HG03565 (cell line): ENCODE data around the gene RFESD.

Source experiments
- ATAC-seq: cut with Tn5 transposase; IDR thresholded peaks from one replicate; pipeline ENCODE4 v1.9.1; 2021; ENCODE audit warnings: mild to moderate bottlenecking, moderate library complexity; ENCODE audit not compliant: unreplicated experiment

Gene RFESD

DNA sequence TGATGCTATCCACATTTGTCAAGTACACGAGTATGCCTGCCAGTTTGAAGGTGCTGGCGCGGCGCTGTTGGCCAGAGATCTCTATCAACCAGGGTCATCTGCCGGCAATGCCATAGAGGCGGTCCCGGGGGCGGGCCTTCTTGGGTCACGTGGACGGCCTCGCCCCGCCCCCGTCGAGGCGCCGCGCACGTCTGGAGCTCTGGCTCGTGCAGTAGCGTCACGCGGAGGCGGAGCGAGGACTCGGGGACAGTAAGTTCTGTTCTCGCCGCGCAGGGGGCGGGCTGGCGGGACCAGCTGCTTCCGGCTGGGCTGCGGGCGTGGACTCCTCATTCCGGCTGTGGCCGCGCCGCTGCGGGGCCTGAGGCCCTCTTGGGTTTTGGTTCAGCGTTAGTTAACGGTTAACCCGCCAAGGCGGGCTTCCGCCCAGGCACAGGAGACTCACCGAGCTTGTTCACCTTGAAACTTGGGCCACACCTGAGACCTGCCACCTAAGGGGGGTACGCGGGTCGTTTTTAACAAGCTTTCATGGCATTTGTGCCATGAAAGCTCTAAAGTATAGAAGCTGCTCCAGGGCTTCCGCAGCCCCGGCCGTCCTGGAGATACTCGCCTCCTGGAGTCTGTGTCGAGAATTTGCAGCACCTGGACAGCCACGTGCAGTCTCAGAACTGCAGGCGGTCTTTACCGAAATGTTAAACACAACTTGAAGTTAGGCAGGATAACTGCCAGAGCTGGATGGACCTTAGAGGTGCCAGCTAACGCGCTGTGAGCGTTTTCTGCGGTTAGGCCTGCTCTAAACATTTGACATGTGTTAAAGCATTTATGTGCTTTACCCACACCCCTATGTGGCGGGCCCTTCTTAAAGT lies at the start of gene RFESD:
Gene RFESD (plus strand): TSS at position 209 of the 863 bp plus-strand sequence. CDS start 5,495 bp downstream, outside the sequence.
- peak; percentile 94 for ATAC-seq

DNA sequence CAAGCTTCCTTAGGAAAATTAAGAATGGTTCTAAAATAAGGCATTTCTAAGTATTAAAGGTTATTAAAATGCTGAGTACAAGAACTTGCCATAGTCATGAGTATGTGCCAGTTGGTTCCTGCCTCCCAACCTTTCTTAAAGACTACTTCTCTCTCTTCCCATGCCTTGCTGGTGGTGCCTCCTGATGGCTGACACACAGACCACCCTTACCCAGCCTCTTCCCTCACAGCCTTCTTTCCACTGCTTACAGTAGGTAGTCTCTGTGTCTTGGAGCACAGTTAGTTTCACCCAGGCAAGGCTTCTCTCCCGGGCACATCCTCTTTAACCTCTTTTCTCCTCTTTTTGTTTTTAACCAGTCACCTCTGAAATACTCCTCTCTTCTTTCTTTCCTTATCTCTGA lies 47.3 kb upstream of the RFESD start:
- no peak for ATAC-seq

DNA sequence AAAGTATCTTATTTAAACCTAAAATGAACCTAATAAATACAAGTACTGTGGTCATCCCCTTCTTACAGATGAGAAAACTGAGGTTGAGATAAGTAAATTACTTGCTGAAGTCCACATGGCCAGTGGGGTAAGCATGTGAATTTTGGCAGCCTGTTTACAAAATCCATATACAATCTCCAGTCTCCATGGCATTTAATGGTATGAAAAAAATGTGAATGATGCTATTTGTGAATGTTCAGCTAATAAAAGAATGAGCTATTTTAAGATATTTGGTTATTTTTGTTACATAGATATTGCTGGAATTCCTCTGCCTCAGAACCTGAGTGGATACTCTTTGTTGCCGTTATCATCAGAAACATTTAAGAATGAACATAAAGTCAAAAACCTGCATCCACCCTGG lies 46.0 kb upstream of the RFESD start:
- ATAC-seq: no peak

DNA sequence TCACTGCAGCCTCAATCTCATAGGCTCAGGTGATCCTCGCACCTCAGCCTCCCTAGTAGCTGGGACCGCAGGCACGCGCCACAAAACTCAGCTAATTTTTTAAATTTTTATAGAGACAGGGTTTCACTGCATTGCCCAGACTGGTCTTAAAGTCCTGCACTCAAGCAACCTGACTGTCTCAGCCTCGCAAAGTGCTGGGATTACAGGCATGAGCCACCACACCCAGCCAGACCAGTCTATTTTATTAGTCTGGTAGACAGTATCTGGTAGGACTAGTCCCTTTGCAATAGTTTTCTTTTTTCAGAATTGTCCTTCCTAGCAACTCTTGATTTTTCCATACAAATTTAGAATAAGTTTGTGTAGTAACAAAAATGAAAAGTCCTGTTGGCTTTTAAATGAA lies 40.8 kb upstream of the RFESD start:
- ATAC-seq: no peak

DNA sequence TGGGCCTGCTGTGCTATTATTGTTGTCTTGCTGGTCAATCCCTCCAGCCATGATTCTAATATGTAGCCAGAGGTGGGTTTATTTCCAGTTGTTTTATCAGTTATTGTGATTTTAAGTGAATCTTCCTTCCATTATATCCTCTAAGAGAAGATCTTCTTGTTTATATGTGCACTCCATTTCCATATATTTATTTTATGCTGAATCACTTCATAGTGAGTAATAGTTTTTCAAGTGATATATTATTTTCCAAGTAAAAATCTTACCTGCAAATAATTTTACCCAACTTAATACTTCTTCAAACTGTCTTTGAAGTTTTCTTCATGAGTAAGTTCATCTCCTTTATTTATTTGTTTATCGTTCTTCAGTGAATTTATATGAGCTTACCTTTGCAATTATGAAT lies 40.2 kb upstream of the RFESD start:
- ATAC-seq: no peak

DNA sequence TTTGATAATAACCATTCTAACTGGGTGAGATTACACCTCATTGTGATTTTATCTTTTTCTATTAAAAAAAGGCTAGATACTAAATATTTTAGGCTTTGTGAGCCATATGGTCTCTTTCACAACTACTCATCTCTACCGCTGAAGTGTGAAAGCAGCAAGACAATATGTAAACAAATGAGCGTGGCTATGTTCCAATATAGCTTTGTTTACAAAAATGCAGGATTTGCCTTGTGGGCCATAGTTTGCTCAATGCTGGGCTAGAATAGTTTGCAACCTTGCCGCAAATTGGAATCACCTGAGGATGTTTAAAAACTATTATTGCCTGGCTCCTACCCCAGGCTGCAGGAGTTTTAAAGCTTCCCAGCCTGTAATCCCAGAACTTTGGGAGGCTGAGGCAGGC lies 36.9 kb upstream of the RFESD start:
- ATAC-seq: no peak

DNA sequence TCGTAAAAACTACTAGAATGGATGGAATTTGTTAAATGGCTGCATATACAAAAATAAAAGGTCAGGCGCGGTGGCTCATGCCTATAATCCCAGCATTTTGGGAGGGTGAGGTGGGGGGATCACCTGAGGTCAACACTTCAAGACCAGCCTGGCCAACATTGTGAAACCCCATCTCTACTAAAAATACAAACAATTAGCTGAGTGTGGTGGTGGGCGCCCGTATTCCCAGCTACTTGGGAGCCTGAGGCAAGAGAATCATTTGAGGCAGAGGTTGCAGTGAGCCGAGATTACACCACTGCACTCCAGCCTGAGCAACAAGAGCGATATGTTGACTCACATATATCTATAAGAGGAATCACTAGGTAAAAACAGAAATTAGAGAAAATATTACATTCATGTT lies 36.0 kb upstream of the RFESD start:
- no peak for ATAC-seq

DNA sequence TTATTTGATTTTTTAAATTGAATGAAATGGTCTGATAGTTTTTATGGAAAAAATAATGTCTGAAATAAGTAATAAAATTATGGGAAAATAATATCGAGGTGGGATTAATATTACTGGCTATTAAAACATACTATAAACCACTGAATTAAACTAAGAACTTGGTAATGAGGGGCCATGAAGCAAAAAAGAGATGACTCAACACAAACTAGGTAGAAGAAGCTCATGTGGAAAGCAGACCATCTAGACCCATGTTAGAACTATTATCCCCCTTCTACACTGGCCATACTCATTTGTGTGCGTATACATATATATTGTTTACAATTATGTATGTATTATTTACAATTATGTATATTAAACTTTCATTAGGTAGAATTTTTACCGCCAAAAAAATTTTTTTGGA lies 35.2 kb upstream of the RFESD start:
- no peak for ATAC-seq

DNA sequence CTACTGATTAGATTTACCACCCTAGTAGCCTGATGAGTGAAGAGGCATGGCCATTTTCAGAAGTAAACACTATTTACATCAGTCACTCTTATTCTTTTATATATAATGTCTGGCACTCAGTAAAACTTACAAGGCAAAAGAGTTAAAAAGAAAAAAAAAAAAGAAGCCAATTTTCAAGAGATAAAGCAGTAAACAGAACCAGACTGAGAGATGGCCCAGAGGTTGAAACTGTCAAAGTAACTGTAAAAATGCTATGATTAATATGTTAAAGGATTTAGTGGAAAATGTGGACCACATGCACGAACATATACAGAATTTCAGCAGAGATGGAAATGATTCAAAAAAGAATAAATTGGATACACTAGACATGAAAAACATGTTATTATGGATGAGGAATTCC lies 33.1 kb upstream of the RFESD start:
- no peak for ATAC-seq

DNA sequence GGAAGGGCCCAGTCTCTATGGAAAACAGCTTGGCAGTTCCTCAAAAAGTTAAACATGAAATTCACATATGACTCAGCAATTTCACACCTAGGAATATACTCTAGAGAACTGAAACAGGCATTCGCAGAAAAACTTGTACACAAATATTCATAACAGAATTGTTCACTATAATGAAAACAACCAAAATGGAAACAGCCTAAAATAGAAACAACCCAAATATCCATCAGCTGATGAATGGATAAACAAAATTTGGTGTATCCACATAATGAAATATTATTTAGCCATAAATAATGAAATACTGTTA lies 31.5 kb upstream of the RFESD start:
- peak; percentile 38 for ATAC-seq

DNA sequence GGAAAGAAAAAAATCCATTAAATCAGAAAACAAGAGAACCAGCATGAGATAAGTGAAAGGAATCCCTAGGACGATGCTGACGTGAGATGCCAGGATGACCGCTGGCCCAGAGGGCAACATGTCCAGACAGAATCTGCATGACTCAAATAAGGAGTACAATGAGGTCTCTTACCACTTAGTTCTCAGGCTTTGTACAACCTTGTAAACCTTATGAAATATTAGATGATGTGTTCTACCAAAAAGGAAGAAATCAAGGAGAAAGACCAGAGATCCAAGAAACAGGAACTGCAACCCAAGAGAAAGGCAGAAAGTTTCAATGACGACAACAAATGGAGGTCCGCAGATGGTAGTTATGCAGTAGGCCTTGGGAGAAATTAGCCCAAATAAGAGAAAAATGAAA lies 29.5 kb upstream of the RFESD start:
- ATAC-seq: peak; percentile 34

DNA sequence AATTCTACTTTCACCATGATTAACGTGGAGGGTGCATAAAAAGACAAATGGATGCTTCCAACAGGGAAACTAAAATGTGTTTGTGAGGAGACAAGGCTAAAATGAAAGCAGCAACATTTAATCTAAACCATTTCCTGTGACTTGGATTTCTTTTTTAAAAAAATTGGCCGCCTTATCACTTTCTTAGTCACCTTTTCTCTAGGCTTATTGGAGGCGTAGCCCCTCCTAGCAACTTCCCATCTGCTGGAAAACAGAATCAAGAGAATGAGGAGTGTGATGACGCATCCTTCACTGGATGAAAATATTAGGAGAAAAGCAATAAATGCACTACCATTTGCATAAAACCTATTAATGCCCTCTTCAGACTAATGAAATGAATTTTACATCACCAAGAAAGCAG lies 27.5 kb upstream of the RFESD start:
- no peak for ATAC-seq

DNA sequence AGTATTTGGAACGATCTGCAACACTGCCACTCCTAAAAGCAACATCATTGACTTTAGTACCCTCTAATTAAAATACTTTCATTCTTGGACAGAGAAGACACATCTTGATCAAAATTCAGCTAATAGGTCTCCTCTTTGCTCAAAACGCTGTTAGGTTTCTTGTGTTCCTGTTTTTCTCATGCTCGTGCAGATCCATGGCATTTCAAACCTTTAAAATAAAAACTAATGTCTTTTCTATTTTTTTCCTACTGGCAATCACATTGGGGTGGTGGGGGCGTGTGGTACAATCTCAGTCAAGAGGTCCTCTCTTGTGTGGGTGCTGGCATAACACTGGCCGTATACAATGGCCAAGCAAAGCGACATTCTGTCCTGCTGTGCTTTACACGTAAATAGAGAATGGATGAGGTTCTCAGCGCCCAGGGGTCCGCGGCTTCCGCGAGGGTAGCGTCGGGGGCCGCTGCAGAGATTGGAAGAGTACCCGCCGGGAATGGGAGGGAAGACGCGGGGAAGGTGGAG lies 27.0 kb upstream of the RFESD start:
- ATAC-seq: no peak

DNA sequence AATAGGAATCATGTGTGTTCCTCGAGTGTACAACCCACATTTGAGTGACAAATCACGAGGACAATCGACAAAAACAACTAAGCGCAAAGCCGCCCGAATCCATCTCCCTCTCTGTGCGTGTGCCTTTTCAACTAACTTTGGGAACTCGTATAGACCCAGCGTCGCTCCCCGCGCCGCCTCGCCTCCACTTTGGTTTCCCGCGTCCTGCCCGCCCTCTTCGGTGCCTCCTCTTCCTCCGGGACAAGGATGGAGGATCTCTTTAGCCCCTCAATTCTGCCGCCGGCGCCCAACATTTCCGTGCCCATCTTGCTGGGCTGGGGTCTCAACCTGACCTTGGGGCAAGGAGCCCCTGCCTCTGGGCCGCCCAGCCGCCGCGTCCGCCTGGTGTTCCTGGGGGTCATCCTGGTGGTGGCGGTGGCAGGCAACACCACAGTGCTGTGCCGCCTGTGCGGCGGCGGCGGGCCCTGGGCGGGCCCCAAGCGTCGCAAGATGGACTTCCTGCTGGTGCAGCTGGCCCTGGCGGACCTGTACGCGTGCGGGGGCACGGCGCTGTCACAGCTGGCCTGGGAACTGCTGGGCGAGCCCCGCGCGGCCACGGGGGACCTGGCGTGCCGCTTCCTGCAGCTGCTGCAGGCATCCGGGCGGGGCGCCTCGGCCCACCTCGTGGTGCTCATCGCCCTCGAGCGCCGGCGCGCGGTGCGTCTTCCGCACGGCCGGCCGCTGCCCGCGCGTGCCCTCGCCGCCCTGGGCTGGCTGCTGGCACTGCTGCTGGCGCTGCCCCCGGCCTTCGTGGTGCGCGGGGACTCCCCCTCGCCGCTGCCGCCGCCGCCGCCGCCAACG lies 26.3 kb upstream of the RFESD start, which contains the start of gene GPR150:
Gene GPR150 (plus strand): TSS at position 58 of the 840 bp plus-strand sequence. CDS start 189 bp downstream, at position 247.
- ATAC-seq: peak; percentile 43

DNA sequence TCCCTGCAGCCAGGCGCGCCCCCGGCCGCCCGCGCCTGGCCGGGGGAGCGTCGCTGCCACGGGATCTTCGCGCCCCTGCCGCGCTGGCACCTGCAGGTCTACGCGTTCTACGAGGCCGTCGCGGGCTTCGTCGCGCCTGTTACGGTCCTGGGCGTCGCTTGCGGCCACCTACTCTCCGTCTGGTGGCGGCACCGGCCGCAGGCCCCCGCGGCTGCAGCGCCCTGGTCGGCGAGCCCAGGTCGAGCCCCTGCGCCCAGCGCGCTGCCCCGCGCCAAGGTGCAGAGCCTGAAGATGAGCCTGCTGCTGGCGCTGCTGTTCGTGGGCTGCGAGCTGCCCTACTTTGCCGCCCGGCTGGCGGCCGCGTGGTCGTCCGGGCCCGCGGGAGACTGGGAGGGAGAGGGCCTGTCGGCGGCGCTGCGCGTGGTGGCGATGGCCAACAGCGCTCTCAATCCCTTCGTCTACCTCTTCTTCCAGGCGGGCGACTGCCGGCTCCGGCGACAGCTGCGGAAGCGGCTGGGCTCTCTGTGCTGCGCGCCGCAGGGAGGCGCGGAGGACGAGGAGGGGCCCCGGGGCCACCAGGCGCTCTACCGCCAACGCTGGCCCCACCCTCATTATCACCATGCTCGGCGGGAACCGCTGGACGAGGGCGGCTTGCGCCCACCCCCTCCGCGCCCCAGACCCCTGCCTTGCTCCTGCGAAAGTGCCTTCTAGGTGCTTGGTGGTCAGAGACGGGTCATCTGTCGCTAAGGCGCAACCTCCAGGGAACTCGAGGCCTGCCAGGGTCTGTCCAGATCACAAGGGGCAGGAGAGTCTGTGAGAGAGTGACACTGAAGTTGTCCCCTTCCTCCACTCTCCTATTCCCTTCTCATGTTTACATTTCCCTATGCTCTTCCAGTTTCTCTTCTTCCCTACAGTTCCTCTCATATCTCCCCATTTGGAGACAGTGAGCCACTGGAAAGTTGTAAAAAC lies 25.4 kb upstream of the RFESD start:
- peak; percentile 32 for ATAC-seq

DNA sequence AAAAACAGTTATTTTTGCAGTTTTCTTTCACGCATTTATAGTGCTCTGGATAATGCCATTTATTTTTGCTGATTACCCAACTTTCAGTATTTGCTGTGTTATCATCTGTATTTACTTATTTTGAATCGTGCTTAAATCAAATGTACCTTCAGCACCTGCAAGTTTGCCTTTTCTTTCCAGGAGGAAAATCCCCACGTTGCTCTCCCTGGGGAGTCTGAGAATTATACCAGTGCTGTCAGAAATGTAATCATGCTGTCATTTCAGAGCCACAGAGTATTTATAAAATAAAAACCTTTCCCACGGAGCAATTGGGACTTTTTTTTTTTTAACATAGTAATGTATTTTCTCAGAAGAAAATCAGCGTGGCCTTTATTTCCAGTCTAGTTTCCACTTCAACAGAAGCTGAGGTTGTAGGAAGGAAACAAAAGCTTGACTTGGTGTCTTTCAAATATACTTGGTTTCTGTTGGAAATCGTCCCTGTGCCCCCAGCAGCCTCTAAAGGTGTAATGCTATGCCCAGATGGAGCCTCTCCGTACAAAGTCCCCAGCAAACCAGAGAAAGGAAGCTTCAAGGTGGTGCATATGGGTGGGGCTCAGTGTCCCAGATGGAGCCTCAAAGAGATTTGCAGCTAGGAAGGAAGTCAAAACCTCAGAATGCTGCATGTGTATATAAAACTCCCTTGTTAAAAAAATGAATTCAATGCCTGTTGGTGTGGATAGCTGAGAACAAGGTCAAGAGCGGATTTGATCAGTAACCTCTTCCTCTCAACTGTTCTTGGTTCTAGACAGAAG lies 24.5 kb upstream of the RFESD start:
- ATAC-seq: no peak

DNA sequence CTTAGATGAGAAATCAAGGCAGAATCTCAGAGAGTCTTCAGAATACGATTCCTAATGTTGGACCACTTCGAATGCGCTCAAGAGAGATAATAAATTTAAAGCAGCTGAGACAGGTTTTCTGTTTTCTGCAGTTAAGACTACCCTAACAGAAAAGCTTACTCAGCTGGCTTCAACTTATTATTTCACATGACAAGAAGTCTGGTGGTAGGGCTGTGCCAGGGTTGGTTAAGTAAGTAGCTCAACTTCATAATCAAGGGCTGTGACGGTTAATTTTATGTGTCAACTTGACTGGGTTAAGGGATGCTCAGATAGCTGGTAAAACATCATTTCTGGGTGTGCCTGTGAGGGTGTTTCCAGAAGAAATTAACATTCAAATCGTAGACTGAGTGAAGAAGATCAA lies 22.9 kb upstream of the RFESD start:
- no peak for ATAC-seq

DNA sequence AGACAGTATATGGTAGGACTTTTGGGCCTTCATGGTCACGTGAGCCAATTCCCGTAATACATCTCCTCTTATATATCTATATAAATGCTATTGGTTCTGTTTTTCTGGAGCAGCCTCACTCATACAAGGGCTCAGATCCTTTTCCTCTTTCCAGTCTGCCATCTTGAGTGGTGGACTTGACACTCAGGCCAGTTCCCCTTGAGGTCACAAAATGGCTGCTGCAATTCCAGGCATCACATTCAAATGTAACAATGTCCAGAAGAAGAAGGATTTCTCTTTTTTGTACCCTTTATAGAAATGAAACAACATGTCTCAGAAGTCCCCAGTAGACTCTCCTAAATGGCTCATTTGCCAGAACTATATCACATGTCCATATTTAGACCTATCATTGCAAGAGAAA lies 22.2 kb upstream of the RFESD start:
- no peak for ATAC-seq

DNA sequence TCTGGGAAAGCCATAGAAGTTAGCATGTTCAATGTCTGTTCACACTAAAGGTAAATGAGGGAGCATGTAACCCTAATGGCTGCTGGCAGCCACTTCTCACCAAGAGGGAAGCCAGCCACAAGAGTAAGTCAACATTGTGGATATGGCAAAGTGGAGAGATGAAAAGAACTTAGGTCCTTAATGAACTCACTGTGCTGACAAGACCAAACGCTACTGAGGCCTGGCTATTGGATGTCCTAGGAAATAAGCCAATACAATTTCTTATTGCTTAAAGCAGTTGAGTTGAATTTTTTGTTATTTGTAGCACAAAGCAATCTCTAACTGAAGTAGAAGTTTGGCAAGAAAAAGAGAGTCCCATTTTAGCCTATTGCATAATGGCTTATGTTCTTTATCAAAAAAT lies 19.9 kb upstream of the RFESD start:
- no peak for ATAC-seq
